SK-N-DZ (cell line): ENCODE results near the gene TMEM176B.
"Not testable (repeated sequence)": the region's sequence is repeated elsewhere in the genome, so short reads cannot be mapped to it uniquely, and the experiment has no call there.

Experiments used
- DNase-seq: peaks from one replicate; pipeline ENCODE4 v3.0.0-alpha.2; 2015; ENCODE audit warnings: low spot score

TMEM176B gene

DNA sequence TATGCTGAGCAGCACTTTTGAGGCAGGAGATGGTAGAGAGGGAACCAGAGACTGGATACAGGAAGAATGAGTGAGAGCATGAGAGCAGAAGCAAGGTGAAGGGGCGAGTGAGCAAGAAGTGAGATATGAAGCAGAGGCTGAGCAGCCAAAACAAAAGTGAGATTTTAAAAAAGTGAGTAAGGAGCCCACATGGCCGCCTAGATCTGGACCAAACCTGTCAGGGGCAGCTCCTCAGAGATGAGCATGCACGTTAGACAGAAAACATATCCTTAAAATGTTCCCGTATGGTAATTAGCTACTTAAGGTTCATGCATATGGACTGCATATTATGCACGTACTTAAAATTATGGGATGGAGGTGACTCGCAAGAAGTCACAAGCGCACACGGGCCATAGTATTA, 22.9 kb upstream of the TMEM176B start:
- no peak for DNase-seq

DNA sequence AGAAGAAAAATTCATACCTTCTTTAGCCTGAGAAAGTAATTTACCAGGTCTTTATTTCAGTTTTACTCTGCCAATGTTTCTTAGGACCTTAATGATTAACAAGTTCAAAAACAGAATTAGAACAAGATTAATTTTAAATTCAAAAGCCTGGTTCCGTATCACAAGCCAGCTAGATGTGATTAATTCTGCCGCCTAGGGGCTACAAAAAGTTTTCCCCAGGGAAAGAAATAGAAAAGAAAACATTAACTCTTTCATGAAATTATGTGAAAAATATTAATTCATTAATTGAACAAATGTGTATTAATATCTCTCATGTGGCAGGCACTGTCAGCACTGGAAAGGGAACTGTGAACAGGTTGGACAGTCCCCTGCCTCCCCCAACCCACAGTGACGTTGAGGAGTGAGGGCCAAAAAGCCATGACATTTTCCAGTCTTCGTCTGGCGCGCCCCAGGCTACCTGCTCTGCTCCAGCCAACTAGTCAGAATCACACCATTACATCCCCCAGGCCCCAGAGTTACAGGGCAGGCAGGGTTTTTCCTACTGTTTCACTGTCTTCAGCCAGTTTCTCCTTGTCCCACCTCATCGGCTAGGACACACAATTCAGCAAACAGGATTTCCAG, 20.5 kb upstream of the TMEM176B start:
- DNase-seq = no peak

- DNase-seq = no peak
Observed at GRCh38 chr7:150820148-150820547, 20.0 kb upstream of the TMEM176B start.

DNA sequence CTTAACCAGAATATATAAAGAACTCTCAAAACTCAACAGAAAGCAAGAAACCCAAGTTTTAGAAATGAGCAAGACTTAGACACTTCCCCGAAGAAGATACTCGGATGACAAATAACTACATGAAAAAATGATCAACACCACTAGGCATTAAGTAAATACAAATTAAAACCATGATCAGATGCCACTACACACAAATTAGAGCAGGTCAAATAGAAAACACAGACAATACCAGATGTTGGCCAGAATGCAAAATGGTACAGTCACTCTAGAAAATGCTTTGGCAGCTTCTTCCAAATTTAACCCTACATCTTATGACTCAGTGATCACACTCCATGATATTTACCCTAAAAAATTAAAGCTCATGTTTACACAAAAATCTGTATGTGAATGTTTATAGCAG, 18.8 kb upstream of the TMEM176B start:
- no peak for DNase-seq

DNA sequence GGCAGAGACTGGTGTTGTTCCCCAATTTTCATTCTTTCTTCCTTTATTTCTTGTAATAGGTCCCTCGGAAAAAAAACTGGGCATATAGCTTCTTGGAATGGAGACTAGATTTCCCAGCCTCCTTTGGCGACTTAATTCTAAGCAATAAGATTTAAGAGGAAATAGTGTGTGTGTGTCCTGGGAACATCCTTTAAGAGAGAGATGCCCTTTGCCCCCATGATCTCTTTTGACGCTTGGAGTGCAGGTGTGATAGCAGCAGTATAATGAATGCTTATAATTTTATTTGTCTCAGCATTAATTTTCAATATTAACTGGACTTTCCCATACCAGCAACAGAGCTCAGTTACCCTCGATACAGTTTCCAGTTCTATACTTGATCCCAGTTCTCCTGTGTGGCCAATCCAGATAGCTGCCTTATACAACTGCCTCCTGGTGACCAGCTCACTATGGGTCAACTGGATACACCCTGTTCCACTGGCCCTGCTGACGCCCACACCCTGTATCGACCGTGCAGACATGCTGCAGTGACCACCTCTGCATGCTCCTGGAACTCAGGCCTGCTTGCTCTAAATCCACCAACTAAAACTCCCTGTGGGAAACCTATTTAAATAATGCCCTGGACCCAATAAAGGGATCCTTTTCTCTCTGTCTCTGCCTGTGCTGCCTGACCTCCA, 14.3 kb upstream of the TMEM176B start:
- DNase-seq = no peak

DNA sequence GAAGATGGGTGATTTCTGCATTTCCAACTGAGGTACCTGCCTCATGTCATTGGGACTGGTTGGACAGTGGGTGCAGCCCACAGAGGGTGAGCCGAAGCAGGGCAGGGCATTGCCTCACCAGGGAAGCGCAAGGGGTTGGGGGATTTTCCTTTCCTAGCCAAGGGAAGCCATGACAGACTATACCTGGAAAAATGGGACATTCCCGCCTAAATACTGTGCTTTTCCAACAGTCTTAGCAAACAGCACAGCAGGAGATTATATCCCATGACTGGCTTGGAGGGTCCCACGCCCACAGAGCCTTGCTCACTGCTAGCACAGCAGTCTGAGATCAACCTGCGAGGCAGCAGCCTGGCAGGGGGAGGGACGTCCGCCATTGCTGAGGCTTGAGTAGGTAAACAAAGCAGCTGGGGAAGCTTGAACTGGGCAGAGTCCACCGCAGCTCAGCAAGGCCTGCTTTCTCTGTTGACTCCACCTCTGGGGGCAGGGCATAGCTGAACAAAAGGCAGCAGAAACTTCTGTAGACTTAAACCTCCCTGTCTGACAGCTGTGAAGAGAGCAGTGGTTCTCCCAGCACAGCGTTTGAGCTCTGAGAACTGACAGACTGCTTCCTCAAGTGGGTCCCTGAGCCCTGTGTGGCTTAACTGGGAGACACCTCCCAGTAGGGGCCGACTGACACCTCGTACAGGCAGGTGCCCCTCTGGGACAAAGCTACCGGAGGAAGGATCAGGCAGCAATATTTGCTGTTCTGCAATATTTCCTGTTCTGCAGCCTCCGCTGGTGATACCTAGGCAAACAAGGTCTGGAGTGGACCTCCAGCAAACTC, 7.7 kb upstream of the TMEM176B start:
- DNase-seq = not testable (repeated sequence)

DNA sequence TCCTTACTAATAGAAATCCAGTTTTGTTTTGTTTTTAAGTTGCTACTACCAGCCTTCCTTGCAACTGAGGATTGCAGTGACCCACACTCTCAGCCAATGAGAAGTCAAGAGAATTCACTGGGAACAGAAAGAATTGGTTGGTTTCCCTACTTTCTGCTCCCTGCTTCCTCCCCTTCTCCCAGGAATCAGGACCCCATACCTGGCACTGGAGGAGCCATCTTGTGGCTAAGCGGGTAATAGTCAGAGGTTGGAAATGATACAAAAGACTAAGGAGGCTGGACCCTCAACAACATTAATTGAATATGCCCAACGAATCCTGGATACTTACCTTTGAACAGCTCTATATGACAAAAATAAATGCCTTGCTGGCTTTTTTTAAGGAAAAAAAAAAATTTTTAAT, 6.7 kb upstream of the TMEM176B start:
- DNase-seq = no peak

DNA sequence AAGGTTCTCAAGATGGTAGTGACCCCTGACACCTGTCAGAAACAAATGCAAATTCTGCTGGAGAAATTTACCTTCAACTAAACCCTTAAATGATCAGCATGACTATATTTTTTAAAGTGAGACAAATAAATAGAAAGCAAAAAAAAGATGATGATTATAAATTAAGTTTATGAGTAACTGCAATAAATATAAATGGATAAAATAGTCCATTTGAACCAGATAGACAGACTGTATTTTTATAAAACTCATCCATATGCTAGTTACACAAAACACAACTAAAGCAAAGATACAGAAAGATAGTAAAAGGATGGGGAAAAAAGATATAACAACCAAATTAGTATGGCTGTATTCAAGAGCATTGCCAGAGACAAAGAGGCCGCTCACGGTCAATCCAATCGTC, 6.3 kb upstream of the TMEM176B start:
- DNase-seq = no peak

GRCh38 chr7:150805864-150806263, 5.7 kb upstream of the TMEM176B start:
- DNase-seq = no peak

DNA sequence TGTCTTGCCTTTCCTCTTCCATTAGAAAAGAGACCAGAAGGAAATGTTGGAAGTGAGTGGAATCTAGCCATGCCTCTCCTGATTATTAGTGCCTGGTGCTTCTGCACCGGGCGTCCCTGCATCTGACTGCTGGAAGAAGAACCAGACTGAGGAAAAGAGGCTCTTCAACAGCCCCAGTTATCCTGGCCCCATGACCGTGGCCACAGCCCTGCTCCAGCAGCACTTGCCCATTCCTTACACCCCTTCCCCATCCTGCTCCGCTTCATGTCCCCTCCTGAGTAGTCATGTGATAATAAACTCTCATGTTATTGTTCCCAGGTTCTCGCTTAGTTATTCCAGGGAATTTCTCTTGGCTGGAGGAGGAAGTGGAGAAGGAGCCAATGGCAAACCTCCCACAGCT, 4.6 kb upstream of the TMEM176B start:
- DNase-seq = no peak

DNA sequence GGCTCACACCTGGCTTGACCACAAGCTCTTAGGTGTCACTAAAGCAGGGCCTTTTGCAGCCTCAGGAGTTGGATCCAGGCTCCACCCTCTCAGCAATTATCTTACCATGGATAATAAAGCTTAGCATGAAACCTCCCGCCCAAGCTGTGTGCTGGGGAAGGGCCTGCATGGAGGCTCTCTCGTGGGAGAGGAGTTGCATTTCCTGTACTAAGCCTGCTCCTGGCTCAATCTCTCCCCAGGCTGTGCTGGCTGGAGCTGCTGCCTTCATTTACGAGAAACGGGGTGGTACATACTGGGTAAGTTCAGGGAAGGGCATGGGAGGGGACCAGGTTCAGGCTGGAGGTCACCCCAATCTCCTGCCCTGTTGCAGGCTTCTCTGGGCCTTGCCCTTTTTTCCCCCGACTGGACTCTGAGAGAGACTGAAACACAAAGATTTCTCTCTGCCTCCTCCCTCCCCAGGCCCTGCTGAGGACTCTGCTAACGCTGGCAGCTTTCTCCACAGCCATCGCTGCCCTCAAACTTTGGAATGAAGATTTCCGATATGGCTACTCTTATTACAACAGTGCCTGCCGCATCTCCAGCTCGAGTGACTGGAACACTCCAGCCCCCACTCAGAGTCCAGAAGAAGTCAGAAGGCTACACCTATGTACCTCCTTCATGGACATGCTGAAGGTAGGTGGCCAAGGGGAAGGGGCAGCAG, 3.1 kb upstream of the TMEM176B start:
- DNase-seq = no peak

GRCh38 chr7:150801946-150802771, 2.0 kb upstream of the TMEM176B start:
- no peak for DNase-seq

DNA sequence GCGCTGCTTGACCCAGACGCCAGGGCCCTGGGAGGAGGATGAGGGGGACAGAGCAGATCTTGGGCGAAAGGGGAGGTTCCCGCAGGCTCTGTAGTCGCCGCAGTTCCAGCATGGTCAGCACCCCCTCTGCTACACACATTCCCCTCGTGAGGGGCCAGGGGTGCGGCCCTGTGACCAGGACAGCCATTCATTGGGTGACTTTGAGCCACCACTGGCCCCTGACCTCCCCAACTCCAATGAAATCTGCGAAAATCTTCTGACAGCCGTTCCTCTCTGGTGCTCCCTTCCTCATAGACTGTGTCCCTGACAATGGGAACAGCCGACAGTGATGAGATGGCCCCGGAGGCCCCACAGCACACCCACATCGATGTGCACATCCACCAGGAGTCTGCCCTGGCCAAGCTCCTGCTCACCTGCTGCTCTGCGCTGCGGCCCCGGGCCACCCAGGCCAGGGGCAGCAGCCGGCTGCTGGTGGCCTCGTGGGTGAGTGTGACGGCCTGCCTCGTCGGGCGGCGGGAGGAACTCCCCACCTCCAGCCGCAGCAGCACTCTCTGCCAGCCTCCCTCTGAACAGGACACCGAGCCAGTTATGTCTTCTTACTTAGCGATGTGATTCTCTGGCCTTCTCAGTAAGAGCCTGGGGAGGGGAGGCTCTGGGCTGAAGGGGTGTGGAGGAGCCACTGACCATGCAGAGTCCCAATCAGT, 1.2 kb upstream of the TMEM176B start:
- DNase-seq = no peak

GRCh38 chr7:150800581-150801241, 547 bp upstream of the TMEM176B start, which contains the start of gene TMEM176A:
Gene TMEM176A (plus strand): TSS chr7:150800769. CDS start chr7:150801551, 782 bp downstream.
- DNase-seq = no peak

DNA sequence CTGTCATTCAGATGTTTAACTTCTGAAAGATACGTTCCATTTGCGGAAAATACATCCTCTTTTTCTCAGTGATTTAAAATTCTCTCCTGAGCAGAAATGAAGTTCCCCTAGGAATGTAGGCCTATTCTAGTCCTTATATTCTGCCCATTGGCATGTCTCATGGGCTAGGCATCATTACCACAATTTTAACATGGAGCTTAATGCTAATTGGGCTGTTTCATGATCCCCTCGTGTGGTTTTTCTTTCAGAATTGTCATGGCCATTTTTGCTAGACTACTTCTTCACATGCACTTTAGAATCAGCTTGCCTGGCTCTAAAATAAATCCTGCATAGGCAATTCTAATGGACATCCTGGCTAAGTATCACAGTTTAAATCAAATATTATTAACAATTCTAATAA, 1.0 kb downstream of the TMEM176B start:
- no peak for DNase-seq

GRCh38 chr7:150797661-150798060, 2.5 kb downstream of the TMEM176B start:
- DNase-seq = no peak

DNA sequence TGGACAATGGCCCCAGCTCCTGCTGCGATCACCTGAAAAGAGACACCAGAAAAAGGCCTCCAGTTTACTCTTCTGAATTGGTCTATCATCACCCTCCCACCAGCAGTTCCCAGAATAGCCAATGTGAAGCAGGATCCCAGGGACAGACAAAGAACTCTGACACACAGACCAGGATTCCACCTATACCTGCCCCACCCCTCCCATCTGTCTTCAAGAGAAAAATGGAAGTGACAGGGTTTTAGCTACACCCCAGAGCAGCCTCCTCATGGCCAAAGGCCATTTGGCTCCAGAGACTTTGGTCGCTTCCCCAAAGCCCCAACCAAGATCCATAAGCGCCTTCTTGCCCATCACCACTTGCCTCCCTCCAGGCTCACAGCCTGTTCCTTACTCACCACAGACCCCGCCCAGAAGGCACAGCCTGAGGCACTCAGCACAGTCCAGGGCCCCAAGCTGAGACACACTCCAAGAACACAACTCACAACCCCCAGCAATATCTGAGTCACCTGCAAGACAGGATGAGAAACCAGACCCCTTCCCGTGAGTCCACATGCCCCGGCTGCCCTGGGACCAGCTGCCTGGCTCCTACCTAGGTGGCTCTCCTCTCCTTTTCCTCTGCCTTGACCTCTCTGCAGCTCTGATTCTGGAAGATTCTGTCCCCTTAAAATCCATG, 6.5 kb downstream of the TMEM176B start:
- no peak for DNase-seq

- DNase-seq = no peak
Observed at GRCh38 chr7:150791746-150792452, 8.3 kb downstream of the TMEM176B start.

DNA sequence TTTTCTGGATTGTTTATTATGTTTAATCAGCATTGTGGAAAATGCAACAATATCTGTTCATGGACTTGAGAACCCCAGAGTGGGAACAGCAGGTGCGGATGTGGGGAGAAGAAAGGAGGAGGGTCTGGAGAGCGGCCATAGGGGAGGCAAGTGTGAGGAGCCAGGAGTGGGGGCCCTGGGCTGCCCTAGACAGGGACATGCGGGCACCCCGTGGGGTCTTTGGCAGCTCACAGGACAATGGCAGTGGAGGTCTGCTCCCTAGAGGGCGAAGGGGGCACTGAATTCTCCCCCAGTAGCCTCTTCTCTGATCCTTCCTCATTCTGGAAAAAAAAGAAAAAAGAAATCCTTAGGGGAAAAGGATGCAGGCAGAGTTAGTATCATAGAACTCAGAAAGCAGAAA, 8.9 kb downstream of the TMEM176B start:
- DNase-seq = no peak
